ENCODE data around the gene ZNF483. TPM values are rescaled to one million over a fixed set of nuclear protein-coding genes. Genes with fewer than 3 reads are reported as not detected.
A peak's percentile ranks its signal among the peaks of the same experiment; 100 is the strongest.

Gene ZNF483
- total and polyA plus RNA-seq, 9 of the 15 experiments (the other 6 are each of a cell fraction or from before 2014, with no cell fraction given), result 0.04 to 1.0 (median 0.38) TPM

GRCh38 chr9:111484572-111484894 lies 40.4 kb upstream of the ZNF483 start (continued):
- peak; percentile 35 for TF ChIP-seq PRDM10 (IDR thresholded peaks at IDR 0.05; ENCODE audit: partially characterized antibody)
- no peak for TF ChIP-seq GABPB1 (CRISPR knock-in tag; IDR thresholded peaks at IDR 0.05)
- no peak for TF ChIP-seq HMG20A (CRISPR knock-in tag; conservative IDR thresholded peaks at IDR 0.05)
- no peak for TF ChIP-seq MYNN (IDR thresholded peaks at IDR 0.05)
- TF ChIP-seq MYNN (CRISPR knock-in tag; IDR thresholded peaks at IDR 0.05), result no peak
- 0 out of 4 replicates have a peak, but pooled peaks of 1 of the 2 experiments have one; percentile 2 for TF ChIP-seq FOXK2 (conservative IDR thresholded peaks at IDR 0.05 in 1 of 2, IDR thresholded peaks at IDR 0.05 in 1 of 2; ENCODE audit: low read depth in 2 of 2)
- TF ChIP-seq ARID3A (IDR thresholded peaks at IDR 0.05; ENCODE audit: borderline replicate concordance, low read depth, low read length), result no peak
- TF ChIP-seq FOSL1 (tag; conservative IDR thresholded peaks at IDR 0.05), result 0 out of 2 replicates have a peak, but pooled peaks have one; percentile 2
- TF ChIP-seq HDAC2 (IDR thresholded peaks at IDR 0.05), result 0 out of 2 replicates have a peak, but pooled peaks have one; percentile 30
- no peak for TF ChIP-seq ZNF445 (CRISPR knock-in tag; IDR thresholded peaks at IDR 0.05; ENCODE audit: low read depth)
- TF ChIP-seq E2F1 (CRISPR knock-in tag; IDR thresholded peaks at IDR 0.05), result 0 out of 2 replicates have a peak, but pooled peaks have one; percentile 11
- no peak for TF ChIP-seq ATF1 (CRISPR knock-in tag; IDR thresholded peaks at IDR 0.05)
- TF ChIP-seq ATF1 (tag; IDR thresholded peaks at IDR 0.05), result 0 out of 2 replicates have a peak, but pooled peaks have one; percentile 9
- TF ChIP-seq CBX8 (IDR thresholded peaks at IDR 0.05; ENCODE audit: borderline replicate concordance, extremely low read depth, low read depth, low read length, poor library complexity, severe bottlenecking), result no peak
- TF ChIP-seq CCNT2 (IDR thresholded peaks at IDR 0.05; ENCODE audit: borderline replicate concordance, extremely low read depth, insufficient read length, low read depth, low read length), result no peak
- TF ChIP-seq MNT (conservative IDR thresholded peaks at IDR 0.05), result 0 out of 4 replicates have a peak, but pooled peaks have one; percentile 17 to 23

All from K562 (cell line).